Measurements from ENCODE around the gene NAT16. TPM values are rescaled to one million over a fixed set of nuclear protein-coding genes. Genes with fewer than 3 reads are reported as not detected.

The NAT16 gene
- total RNA-seq, 2 experiments from 2014 or later: not detected

DNA sequence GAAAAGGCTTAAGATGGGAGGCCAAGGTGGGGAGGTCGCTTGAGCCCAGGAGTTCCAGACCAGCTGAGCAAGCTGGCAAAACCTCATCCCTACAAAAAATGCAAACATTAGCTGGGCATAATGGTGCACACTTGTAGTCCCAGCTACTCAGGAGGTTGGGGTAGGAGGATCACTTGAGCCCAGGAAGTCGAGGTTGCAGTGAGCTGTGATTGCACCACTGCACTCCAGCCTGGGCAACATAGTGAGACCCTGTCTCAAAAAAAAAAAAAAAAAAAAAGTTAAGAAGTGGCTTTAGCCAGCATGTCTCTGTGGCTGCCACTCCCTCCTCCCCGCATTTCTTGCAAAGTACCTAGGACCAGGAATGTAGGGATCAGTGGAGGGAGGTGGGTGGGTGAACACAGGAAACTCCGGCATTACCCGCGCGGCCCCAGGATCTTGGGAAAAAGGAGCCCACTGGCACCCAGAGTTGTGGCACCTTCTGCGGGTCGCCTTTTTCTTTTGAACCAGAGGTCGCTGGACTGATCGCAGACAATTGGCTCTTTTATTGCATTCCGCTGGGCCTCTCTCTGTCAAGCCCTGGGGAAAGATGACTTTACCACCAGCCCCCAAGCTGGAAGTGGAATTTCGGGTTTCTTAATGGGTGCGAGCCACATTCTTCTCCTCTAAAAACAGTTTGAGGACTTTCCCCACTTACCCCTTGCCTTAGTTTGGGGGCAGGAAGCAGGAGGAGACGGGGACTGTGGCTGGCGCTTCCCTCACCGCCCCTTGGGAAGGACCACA is 18.2 kb downstream of the NAT16 start:
- Mint-ChIP-seq H3K4me3 (peak overlapping the region; percentile 36), H3K9me3 (no peaks in the 10 kb centered on the region), H3K27ac (no peak overlapping the region), H3K4me1 (ENCODE audit: low read depth) (peaks cover 30% of the 10 kb centered on the region), H3K27me3 (ENCODE audit: low read depth) (peaks cover 33% of the 10 kb centered on the region), H3K36me3 (ENCODE audit: low read depth) (peaks cover 15% of the 10 kb centered on the region)
- CTCF ChIA-PET: interaction anchor here (1.0 to 2.0 kb wide), 2 partner anchors 18 to 31 kb away, joined by 3 to 6 read pairs; no protein-coding TSS in a partner anchor
- intact Hi-C loops (cut with micrococcal nuclease): loop anchor here (10.0 kb wide), 1 partner anchor 267 kb away; the partner anchor contains the start of gene ACHE
- DNase-seq: no peak

GRCh38 chr7:101160910-101161309 is 19.2 kb downstream of the NAT16 start:
- CTCF ChIA-PET: interaction anchor here (0.6 to 2.0 kb wide), 3 partner anchors 17 to 55 kb away, joined by 3 to 6 read pairs (median 3); no protein-coding TSS in a partner anchor
- Mint-ChIP-seq H3K4me1 (ENCODE audit: low read depth) (peaks cover 22% of the 10 kb centered on the region), H3K4me3 (no peak overlapping the region), H3K36me3 (ENCODE audit: low read depth) (peaks cover 15% of the 10 kb centered on the region), H3K27me3 (ENCODE audit: low read depth) (peaks cover 26% of the 10 kb centered on the region), H3K9me3 (no peaks in the 10 kb centered on the region), H3K27ac (no peak overlapping the region)
- intact Hi-C loops (cut with micrococcal nuclease): loop anchor here (10.0 kb wide), 1 partner anchor 266 kb away; the partner anchor contains the start of gene ACHE
- no peak for DNase-seq

DNA sequence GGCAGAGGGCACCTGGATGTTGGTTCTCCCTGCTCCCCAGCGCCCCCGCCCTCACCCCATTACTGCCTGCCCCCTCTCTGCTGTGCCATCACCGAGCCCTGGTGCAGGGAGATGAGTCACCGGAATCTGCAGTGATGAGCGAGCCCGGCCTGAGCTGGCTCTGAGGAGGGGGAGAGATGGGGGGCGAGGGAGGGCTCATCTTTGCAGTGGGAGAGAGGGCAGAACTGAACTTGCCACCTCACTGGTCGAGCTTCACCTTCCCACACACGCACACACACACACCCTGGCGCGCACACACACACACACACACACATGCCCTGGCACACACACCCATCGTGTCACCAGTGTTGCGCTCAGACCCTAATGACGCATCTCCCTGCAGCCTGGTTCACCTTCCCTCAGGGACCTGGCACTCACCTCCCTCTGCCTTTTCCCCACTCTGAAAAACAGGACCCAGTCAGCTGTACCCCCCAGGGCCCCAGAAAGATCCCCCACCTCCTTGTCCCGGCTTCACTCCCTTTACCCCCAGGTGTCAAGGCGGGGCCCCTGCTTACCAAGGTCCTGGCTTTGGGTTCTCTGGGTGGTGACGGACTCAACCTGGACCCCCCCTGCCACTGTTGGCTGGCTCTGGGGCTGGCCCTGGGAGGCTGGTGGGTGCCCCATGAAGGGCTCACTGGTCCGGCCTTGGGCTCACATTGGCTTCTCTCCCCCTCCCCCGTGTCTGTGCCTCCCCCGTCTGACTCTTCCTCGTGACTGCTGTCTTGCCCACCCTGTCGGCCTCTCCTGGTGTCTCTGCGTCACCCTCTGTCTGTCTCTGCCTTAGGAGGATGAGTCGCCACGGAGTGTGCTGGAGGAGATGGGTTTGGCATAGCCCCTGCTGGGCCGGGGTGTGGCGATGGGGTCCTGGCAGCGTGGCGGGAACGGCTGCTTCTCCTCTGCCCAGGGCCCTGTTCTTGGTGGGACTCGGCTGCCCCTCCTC is 20.1 kb downstream of the NAT16 start:
- Mint-ChIP-seq H3K27me3 (ENCODE audit: low read depth) (peaks cover 17% of the 10 kb centered on the region), H3K9me3 (no peaks in the 10 kb centered on the region), H3K27ac (no peak overlapping the region), H3K4me3 (no peak overlapping the region), H3K36me3 (ENCODE audit: low read depth) (peaks cover 15% of the 10 kb centered on the region), H3K4me1 (ENCODE audit: low read depth) (peaks cover 19% of the 10 kb centered on the region)
- CTCF ChIA-PET: interaction anchor here (2.0 kb wide), 1 partner anchor 16 kb away, joined by 6 read pairs; no protein-coding TSS in a partner anchor
- DNase-seq: no peak
- intact Hi-C loops (cut with micrococcal nuclease): loop anchor here (10.0 kb wide), 1 partner anchor 265 kb away; the partner anchor contains the start of gene ACHE

DNA sequence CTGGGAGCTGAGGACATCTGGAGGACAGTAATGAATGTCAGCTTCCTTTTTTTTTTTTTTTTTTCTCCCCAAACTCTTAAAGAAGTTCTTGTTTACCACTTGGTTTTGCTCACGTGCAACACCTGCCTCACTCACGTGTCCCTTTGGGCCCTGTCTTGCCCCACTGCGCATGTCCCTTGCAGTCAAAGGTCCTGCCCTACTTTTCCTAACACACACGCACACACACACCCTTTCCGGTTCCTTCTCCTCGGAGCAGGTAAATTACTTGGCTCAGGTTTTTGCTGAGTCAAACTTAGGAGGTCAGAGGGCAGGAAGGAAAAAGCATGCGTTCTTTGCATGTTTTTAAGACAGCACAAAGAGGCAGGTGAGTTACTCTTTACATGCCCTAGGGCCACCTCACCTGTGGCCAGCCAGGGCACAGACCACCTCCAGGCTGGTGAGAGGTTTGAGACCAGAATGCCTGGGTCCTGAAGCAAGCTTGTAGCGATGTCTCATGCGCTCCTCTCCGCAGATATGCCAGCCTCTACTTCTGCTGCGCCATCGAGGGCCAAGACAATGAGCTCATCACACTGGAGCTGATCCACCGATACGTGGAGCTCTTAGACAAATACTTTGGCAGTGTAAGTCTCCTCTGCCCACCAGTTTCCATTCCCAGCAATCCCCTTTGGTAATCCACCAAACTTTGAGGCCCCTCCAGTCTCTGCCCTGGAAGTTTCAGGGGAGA is 23.1 kb downstream of the NAT16 start:
- no peak overlapping the region for H3K4me3 Mint-ChIP-seq
- no peak overlapping the region for H3K27ac Mint-ChIP-seq
- CTCF ChIA-PET: interaction anchor here (0.7 to 4.0 kb wide), 5 partner anchors 12 to 322 kb away, joined by 3 to 37 read pairs (median 3); no protein-coding TSS in a partner anchor
- DNase-seq: no peak
- H3K36me3 Mint-ChIP-seq (ENCODE audit: low read depth): peaks cover 15% of the 10 kb centered on the region
- no peaks in the 10 kb centered on the region for H3K9me3 Mint-ChIP-seq
- intact Hi-C loops (cut with micrococcal nuclease): no loop called here
- peaks cover 9% of the 10 kb centered on the region for H3K4me1 Mint-ChIP-seq (ENCODE audit: low read depth)
- H3K27me3 Mint-ChIP-seq (ENCODE audit: low read depth): peaks cover 5% of the 10 kb centered on the region

DNA sequence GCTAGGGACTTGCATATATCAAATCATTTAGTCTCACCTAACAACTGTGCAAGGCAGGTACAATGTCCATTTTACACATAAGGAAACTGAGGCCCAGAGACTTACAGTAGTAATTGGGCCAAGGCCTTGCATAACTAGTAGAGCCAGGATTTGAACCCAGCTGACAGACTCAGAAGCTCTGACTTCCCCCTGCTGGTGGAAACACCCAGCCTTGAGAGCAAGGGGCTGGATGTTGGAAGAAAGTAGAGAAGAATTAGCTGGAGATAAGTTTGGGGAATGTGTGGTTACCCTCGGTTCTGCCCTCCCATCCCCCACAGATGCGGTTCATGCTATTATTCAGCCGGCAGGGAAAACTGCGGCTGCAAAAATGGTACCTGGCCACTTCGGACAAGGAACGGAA is 23.8 kb downstream of the NAT16 start:
- no peak for DNase-seq
- peaks cover 9% of the 10 kb centered on the region for H3K4me1 Mint-ChIP-seq (ENCODE audit: low read depth)
- CTCF ChIA-PET: interaction anchor here (0.7 to 4.0 kb wide), 4 partner anchors 12 to 323 kb away, joined by 3 to 37 read pairs (median 4); no protein-coding TSS in a partner anchor
- peaks cover 13% of the 10 kb centered on the region for H3K36me3 Mint-ChIP-seq (ENCODE audit: low read depth)
- no peak overlapping the region for H3K4me3 Mint-ChIP-seq
- H3K27ac Mint-ChIP-seq: no peak overlapping the region
- no peaks in the 10 kb centered on the region for H3K9me3 Mint-ChIP-seq
- intact Hi-C loops (cut with micrococcal nuclease): no loop called here
- H3K27me3 Mint-ChIP-seq (ENCODE audit: low read depth): peaks cover 1% of the 10 kb centered on the region

GRCh38 chr7:101155303-101155702 is 24.8 kb downstream of the NAT16 start:
- Mint-ChIP-seq H3K36me3 (ENCODE audit: low read depth) (peaks cover 12% of the 10 kb centered on the region), H3K27ac (no peak overlapping the region), H3K27me3 (ENCODE audit: low read depth) (no peaks in the 10 kb centered on the region), H3K9me3 (no peaks in the 10 kb centered on the region), H3K4me1 (ENCODE audit: low read depth) (peaks cover 9% of the 10 kb centered on the region), H3K4me3 (peak overlapping the region; percentile 79)
- CTCF ChIA-PET: interaction anchor here (0.9 to 4.0 kb wide), 3 partner anchors 11 to 72 kb away, joined by 3 to 37 read pairs (median 4); no protein-coding TSS in a partner anchor
- intact Hi-C loops (cut with micrococcal nuclease): no loop called here
- peak; percentile 20 for DNase-seq

DNA sequence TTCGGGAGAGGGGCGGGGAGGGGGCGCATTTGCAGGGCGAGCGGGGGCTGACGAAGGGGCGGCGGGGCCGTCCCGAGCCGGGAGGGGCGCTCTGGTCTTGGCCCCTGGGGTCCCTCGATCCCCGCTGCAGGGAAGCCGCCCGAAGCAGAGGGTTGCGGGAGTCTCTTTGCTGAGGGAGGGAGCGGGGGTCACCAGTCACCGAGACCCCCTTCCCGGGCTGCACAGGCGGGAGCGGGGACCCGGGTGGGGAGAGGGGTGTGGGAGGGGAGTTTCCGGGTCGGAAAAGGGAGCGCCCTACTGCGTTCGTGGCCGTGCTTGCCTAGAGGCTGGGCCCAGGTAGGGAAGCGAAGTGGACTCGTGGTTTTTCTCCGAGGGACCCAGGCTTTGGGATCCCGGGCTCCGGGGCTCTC is 25.4 kb downstream of the NAT16 start:
- H3K4me1 Mint-ChIP-seq (ENCODE audit: low read depth): peaks cover 9% of the 10 kb centered on the region
- CTCF ChIA-PET: interaction anchor here (4.0 kb wide), 1 partner anchor 10 kb away, joined by 37 read pairs; no protein-coding TSS in a partner anchor
- intact Hi-C loops (cut with micrococcal nuclease): loop anchor here (1.0 kb wide), 2 partner anchors 11 to 16 kb away; partner anchors contain the start of gene VGF
- no peaks in the 10 kb centered on the region for H3K9me3 Mint-ChIP-seq
- peak overlapping the region; percentile 79 for H3K4me3 Mint-ChIP-seq
- peak; percentile 33 for DNase-seq
- H3K27me3 Mint-ChIP-seq (ENCODE audit: low read depth): no peaks in the 10 kb centered on the region
- no peak overlapping the region for H3K27ac Mint-ChIP-seq
- peaks cover 9% of the 10 kb centered on the region for H3K36me3 Mint-ChIP-seq (ENCODE audit: low read depth)

GRCh38 chr7:101153969-101154692 is 26.0 kb downstream of the NAT16 start, which contains the start of gene AP1S1:
Gene AP1S1, plus strand, starts transcription at chr7:101154476. Its CDS starts 39 bp downstream, at chr7:101154515.
- Mint-ChIP-seq H3K27me3 (ENCODE audit: low read depth) (no peaks in the 10 kb centered on the region), H3K36me3 (ENCODE audit: low read depth) (peaks cover 6% of the 10 kb centered on the region), H3K4me3 (peak within 1 kb of the TSS; percentile 79), H3K9me3 (no peaks in the 10 kb centered on the region), H3K27ac (no peak within 1 kb of the TSS), H3K4me1 (ENCODE audit: low read depth) (peaks cover 9% of the 10 kb centered on the region)
- intact Hi-C loops (cut with micrococcal nuclease): loop anchor here (1.0 kb wide), 2 partner anchors 11 to 16 kb away; partner anchors contain the start of gene VGF
- DNase-seq: peak; percentile 96
- CTCF ChIA-PET: interaction anchor here (0.8 to 2.3 kb wide), 3 partner anchors 10 to 39 kb away, joined by 3 to 22 read pairs (median 5); no protein-coding TSS in a partner anchor

GRCh38 chr7:101151908-101152651 is 28.0 kb downstream of the NAT16 start:
- H3K27ac Mint-ChIP-seq: no peak overlapping the region
- intact Hi-C loops (cut with micrococcal nuclease): no loop called here
- peaks cover 3% of the 10 kb centered on the region for H3K27me3 Mint-ChIP-seq (ENCODE audit: low read depth)
- no peak for DNase-seq
- no peaks in the 10 kb centered on the region for H3K36me3 Mint-ChIP-seq (ENCODE audit: low read depth)
- H3K4me3 Mint-ChIP-seq: no peak overlapping the region
- peaks cover 10% of the 10 kb centered on the region for H3K4me1 Mint-ChIP-seq (ENCODE audit: low read depth)
- CTCF ChIA-PET: interaction anchor here (0.7 to 2.3 kb wide), 6 partner anchors 8 to 130 kb away, joined by 3 to 22 read pairs (median 5); no protein-coding TSS in a partner anchor
- H3K9me3 Mint-ChIP-seq: no peaks in the 10 kb centered on the region

- Mint-ChIP-seq H3K4me3 (no peak overlapping the region), H3K27ac (no peak overlapping the region), H3K4me1 (ENCODE audit: low read depth) (peaks cover 47% of the 10 kb centered on the region), H3K27me3 (ENCODE audit: low read depth) (peaks cover 14% of the 10 kb centered on the region), H3K9me3 (no peaks in the 10 kb centered on the region), H3K36me3 (ENCODE audit: low read depth) (no peaks in the 10 kb centered on the region)
- DNase-seq: no peak
- intact Hi-C loops (cut with micrococcal nuclease): no loop called here
- CTCF ChIA-PET: interaction anchor here (0.6 to 10.1 kb wide), 7 partner anchors 29 to 1732 kb away, joined by 3 to 233 read pairs (median 5); partner anchors contain the start of genes BUD31 and FIS1
Observed at GRCh38 chr7:101140746-101141382, 39.2 kb downstream of the NAT16 start.
